GM18499 (cell line): ENCODE data around the gene CETP.
"Not testable (repeated sequence)": the region's sequence is repeated elsewhere in the genome, so short reads cannot be mapped to it uniquely, and the experiment has no call there.

Experiments
- ATAC-seq: cut with Tn5 transposase; IDR thresholded peaks from one replicate; pipeline ENCODE4 v1.9.1; 2021; ENCODE audit warnings: moderate number of reproducible peaks; ENCODE audit not compliant: insufficient read depth, unreplicated experiment

The CETP gene

DNA sequence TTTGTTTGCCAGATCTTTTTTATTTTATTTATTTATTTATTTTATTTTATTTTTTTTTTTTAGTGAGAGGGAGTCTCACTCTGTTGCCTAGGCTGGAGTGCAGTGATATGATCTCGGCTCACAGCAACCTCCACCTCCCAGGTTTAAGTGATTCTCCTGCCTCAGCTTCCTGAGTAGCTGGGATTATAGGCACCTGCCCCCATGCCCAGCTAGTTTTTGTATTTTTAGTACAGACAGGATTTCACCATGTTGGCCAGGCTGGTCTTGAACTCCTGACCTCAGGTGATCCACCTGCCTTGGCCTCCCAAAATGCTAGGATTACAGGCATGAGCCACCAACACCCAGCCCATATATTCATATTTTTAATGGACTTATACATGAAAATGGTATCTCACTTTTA is 30.7 kb downstream of the CETP start:
- not testable (repeated sequence) for ATAC-seq

DNA sequence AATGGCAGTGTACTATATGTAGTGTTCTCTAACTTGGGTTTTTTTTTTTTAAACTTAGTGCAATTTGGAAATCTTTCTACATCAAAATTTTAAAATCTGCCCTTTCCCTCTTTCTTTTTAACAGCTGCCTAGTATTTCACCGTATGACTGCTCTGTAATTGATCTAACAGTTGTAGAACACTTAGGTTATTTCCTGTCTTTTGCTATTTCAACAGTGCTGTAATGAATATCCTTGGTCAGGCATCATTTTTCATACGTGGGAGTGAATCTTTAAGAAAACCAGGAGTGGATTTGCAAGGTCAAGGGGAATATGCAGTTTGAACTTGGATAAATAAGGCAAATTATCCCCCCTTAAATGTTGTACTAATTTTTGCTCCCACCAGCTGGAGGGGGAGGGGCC is 31.5 kb downstream of the CETP start:
- ATAC-seq, result no peak

- ATAC-seq, result no peak
Measured at GRCh38 chr16:56994311-56994710, 32.6 kb downstream of the CETP start.

GRCh38 chr16:56995136-56995805 is 33.5 kb downstream of the CETP start:
- ATAC-seq, result no peak

GRCh38 chr16:56997264-56997663 is 35.5 kb downstream of the CETP start:
- ATAC-seq, result no peak

DNA sequence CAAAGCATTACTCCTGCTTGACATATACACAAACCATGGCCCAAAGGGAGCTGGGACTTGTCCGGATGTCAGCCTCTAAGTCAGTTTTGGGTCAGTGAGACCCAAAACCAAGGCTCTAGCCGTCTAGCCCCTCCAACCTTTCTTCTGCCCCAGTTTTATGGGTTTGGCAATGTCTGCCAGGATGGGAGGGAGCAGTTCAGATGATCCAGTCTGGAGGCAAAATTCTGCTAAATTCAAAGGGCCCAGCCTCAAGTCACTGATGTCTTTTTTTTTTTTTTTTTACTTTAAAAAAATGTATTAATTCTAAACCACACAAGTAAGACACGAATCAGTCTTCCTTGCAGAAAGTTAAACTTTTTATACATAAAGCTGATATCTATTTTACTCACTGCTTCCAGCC is 36.2 kb downstream of the CETP start:
- ATAC-seq, result no peak

DNA sequence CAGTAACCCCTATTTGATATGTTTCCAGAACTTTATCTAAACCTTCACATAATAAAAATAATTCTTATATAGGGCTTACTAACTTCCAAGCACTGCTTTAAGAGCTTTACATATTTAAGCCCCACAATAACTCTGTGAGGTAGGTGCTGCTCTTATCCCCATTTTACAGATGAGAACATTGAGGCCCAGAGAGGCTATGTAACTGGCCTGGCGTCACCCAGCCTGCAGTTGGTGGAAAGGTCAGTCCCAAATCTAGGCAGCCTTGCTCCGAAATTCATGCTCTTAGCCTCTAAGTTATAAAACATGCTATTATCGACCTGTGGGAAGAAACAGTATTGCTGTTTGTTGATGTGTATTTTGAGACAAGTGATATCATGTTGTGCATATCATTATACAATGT is 36.6 kb downstream of the CETP start:
- no peak for ATAC-seq

DNA sequence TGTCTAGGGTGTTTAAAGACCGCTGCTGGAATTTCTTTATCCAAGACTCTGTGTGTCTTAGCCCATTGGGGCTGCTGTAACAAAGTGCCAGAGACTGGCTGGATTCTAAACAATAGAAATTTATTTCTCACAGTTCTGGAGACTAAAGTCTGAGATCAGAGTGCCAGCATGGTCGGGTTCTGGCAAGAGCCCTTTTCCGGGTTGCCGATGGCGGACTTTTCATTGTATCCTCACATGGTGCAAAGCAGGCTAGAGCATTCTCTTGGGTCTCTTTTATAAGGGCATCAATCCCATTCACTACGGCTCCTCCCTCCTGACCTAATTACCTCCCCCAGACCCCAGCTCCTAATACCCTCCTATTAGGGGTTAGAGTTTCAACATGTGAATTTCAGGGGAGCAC is 37.1 kb downstream of the CETP start:
- no peak for ATAC-seq

- ATAC-seq, result no peak
Measured at GRCh38 chr16:56999409-57000270, 37.9 kb downstream of the CETP start.

GRCh38 chr16:57000271-57001025 is 38.7 kb downstream of the CETP start:
- ATAC-seq, result no peak

GRCh38 chr16:57001026-57001679 is 39.4 kb downstream of the CETP start:
- no peak for ATAC-seq

DNA sequence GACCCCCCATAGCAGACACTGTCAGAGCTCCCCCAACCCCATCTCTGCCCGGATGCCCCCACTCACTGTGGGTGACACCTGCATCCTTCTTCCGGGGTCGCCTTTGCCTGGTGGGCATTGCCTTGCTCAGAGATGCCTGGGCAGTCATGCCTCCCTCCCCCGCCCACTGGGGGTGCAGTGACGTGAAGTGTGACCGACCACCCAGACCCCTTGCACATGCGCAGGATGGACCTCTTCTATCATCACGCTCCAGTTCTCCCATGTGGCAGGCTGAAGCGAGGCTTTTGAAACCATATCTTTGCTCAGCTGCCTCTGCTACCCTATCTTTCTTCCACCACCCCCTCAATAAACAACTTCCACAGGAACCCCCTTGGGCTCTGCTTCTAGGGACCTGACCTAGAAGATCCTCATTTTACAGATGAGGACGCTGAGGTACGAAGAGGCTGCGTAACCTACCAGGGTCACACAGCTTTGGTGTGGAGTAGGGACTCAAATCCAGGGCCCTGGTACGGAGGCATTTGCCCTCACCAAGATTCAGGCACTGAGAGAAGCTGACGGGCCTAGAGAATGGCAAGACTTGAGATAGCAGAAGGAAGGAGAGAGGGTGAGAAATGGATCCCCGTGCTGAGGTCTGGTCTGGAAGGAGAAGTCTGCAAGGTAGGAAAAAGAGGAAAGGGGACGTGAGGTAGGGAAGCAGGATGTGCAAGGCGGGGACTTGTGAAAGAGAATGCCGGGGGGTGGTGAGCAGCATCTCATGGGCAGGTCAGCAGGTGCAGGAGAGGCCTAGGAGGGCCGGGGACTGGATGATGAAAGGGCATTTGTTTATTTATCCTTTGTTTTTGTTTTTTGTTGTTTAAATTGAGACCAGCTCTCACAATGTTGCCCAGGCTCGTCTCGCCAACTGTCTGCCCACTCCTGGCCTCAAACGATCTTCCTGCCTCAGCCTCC is 42.0 kb downstream of the CETP start:
- ATAC-seq, result no peak

- no peak for ATAC-seq
Measured at GRCh38 chr16:57004387-57005250, 42.9 kb downstream of the CETP start.

DNA sequence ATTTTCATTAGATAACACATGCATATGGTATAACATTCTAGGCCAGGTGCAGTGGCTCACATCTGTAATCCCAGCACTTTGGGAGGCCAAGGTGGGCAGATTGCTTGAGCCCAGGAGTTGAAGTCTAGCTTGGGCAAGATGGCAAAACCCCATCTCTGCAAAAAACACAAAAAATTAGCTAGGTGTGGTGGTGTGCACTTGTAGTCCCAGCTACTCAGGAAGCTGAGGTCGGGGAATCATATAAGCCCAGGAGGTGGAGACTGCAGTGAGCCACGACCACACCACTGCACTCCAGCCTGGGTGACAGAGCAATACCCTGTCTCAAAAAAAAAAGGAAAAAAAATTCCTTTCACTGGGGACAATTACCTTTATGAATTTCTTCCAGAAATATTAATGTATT is 43.8 kb downstream of the CETP start:
- not testable (repeated sequence) for ATAC-seq

DNA sequence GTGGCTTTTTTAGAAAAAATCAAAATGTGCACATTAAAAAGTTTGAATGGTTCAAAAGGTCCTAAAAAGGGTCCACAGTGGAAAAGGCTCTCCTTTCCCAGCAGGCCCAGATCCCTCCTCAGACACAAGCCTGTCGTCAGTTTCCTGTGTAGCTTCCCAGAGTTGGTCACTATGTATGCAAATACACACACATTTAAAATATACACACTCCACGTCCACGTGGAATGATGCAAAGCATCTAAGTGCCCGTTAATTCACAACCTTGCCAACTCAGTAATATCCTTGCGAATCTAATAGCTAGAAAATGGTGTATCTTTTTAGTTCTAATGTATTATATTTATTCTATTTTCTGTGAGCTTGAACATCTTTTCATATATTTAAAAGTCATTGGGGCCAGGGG is 45.3 kb downstream of the CETP start:
- ATAC-seq, result no peak

GRCh38 chr16:57007530-57007929 is 45.8 kb downstream of the CETP start:
- ATAC-seq, result no peak

DNA sequence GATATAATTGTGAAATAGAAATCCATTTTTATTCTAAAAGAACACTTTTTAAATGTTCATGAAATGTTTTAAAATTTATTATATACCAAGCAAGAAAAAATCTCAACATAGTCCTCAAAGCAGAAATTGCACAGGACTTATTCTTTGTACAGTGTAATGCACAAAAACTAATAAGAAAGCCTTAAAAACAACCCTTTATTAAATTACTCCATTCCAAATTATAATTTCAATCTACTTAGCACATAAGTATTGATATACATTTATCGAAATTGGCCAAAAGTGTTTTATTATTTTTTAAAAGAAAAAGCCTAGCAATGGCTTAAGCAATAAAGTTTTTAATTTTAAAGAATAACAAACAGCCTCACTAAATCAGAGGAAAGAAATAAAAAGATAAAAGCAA is 46.7 kb downstream of the CETP start:
- no peak for ATAC-seq

DNA sequence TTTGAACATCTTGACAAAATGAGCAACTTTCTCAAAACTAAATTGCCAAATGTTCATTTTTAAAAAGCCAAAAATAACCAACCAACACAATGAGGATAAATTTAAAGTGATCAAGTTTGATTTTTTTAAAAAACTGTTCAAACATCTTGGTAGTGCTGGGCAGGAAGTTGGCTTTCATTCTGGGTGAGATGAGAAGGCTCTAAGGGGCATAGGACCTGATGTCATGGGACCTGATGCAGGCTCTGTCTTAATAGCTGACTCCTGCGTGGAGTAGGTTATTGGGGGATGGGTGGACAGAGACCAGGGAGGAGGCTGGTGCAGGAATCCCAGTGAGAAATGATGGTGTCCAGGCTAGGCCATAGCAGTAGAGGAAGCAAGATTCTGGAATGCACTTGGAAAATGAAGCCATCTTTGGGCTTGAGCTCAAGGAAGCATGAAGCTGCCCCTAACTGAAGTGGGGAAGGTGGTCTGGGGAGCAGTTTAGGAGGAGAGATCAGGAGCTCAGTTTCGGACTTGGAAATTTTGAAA is 48.0 kb downstream of the CETP start:
- no peak for ATAC-seq
